ENCODE measurements around the gene STK4. TPM values are rescaled to one million over a fixed set of nuclear protein-coding genes. Genes with fewer than 3 reads are reported as not detected.
A peak's percentile ranks its signal among the peaks of the same experiment; 100 is the strongest.

Gene STK4
- polyA plus RNA-seq, 6 donors from 2014 or later = 116 to 199 (median 173) TPM

DNA sequence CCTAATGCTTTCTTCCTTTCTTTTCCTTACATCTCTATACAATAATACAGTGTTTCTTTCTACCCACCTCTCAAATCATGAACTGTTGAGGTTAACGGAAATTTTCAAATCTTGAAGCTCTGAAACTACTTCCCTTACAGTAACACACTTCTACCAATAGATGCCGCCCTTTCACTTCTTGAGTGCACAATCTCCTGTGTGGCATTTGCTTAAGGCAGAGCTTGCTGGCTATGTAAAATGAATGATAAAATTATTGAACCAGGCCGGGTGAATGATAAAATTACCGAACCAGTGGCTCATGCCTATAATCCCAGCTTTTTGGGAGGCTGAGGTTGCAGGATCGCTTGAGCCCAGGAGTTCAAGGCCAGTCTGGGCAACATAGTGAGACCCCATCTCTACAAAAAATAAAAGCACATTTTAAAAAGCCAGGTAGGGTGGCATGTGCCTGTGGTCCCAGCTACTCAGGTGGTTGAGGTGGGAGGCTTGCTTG is 77.8 kb downstream of the STK4 start:
- H3K27ac Mint-ChIP-seq = peak overlapping the region; percentile 40 to 77 (median 58)
- no peaks in the 10 kb centered on the region for H3K9me3 Mint-ChIP-seq

DNA sequence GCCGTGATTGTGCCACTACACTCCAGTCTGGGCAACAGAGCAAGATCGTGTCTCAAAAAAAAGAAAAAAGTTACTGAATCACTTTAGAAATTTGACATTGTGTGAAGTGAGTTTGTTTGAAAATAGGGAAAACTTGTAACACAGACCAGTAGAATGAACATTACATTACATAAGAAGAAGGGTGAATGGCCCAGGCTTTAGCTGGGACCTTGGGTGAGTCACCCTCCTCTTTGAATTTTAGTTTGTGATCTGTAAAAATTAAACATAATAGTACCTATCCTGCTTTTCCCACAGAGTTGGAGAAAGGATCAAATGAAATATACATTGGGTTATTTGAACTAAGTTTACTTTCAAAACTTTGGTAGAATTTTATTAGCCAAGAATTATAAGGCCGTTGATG is 78.3 kb downstream of the STK4 start:
- Mint-ChIP-seq H3K4me1 (peaks cover 33 to 59% (median 56%) of the 10 kb centered on the region in 3 donors), H3K36me3 (peaks cover 21 to 34% of the 10 kb centered on the region in 2 donors), H3K27ac (peak overlapping the region in 1 of 6 donors; percentile 73), H3K27me3 (no peaks in the 10 kb centered on the region), H3K9me3 (no peaks in the 10 kb centered on the region), H3K4me3 (peak overlapping the region in 2 of 8 donors; percentile 45 to 62)
- no peak for ATAC-seq (ENCODE audit: low read depth in 2 of 2)
- no peak for DNase-seq

More for the DNA sequence above, 77.8 kb downstream of the STK4 start:
- DNase-seq (peak; percentile 56), ATAC-seq (ENCODE audit: low read depth in 2 of 2) (peak; percentile 79 to 89)
- peaks cover 31 to 56% (median 52%) of the 10 kb centered on the region in 3 donors for H3K4me1 Mint-ChIP-seq
- H3K4me3 Mint-ChIP-seq = peak overlapping the region in 3 of 8 donors; percentile 20 to 62 (median 45)
- no peaks in the 10 kb centered on the region for H3K27me3 Mint-ChIP-seq
- peaks cover 21 to 34% of the 10 kb centered on the region in 2 donors for H3K36me3 Mint-ChIP-seq

DNA sequence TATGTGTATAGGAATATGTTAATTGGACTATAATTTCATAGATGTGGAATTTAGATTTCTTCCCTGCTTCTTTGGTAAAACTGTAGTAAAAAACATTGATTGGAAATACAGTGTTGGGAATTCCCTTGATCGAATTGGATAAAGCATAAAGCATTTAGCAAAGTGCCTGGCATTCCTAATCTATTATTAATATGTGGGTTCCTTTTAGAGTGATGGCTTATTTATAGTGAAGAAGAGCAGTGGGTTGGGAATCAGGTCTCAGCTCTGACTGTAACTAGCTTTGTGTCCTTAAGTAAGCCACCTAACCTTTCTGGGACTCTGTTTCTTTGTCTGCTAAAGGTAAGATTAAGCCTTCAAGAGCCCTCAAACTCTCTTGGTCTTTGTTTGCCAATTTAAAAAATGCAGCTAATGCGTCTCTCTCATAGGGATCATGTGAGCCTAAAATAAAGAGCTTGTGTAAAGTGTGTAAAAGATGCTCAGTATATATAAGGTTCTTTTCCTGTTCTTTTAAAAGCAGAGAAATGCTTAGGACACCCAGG is 81.3 kb downstream of the STK4 start:
- H3K4me1 Mint-ChIP-seq = peaks cover 46 to 69% (median 58%) of the 10 kb centered on the region in 3 donors
- ATAC-seq (ENCODE audit: low read depth in 2 of 2) = no peak
- H3K27ac Mint-ChIP-seq = peak overlapping the region in 5 of 6 donors; percentile 49 to 96 (median 66)
- no peaks in the 10 kb centered on the region for H3K9me3 Mint-ChIP-seq
- H3K4me3 Mint-ChIP-seq = peak overlapping the region in 1 of 8 donors; percentile 10
- peaks cover 15 to 18% of the 10 kb centered on the region in 2 donors for H3K36me3 Mint-ChIP-seq
- no peak for DNase-seq
- H3K27me3 Mint-ChIP-seq = no peaks in the 10 kb centered on the region

DNA sequence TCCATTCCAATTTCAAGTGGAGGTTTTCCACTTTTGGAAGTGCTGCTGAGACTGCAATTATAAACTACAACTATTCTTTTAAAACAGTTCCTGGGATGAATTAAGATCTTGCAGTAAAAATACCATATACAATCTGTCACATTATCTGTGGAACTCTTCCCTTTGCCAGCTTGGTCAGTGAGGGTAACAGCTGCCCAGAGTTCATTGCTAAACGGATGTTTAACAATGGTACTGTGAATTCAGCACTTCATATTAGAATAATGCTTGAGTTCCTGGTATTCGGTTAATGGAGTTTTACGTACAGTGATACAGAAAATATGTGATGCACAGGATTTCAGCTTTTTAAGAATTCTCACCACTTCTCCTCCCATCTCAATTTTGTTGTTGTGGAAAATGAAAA is 83.1 kb downstream of the STK4 start:
- DNase-seq (no peak), ATAC-seq (ENCODE audit: low read depth in 2 of 2) (no peak)
- peaks cover 51 to 73% (median 64%) of the 10 kb centered on the region in 3 donors for H3K4me1 Mint-ChIP-seq
- H3K27ac Mint-ChIP-seq = peak overlapping the region; percentile 88 to 98 (median 96)
- peak overlapping the region in 7 of 8 donors; percentile 62 to 88 (median 71) for H3K4me3 Mint-ChIP-seq
- no peaks in the 10 kb centered on the region for H3K9me3 Mint-ChIP-seq
- peaks cover 0 to 12% of the 10 kb centered on the region in 2 donors for H3K36me3 Mint-ChIP-seq
- no peaks in the 10 kb centered on the region for H3K27me3 Mint-ChIP-seq

DNA sequence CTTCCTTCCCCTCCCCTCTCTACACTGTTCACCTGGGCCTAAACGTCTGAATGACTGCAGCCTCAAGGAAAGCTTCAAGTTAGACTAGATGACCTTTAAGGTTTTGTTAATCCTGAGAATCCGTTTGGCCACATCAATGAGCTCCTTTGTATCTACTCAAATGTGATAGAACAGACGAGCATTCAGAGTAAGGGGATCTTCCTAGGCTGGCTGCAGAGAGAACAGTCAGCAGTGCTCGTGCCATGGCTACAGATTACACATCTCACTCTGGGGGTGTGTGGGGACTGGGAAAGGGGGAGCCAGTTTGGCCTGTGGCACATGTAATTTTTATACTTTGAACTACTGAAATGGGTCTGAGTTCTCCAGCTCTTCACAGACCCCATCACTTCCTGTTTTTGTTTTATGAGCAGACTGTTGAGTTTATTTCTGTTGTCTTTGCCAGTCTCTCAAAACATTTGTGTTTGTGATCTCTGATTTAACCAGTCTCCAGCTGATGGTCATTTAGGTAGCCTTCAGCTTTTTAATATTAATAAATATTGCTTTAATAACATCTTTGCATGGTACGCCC is 83.7 kb downstream of the STK4 start:
- peaks cover 51 to 74% (median 65%) of the 10 kb centered on the region in 3 donors for H3K4me1 Mint-ChIP-seq
- DNase-seq = peak; percentile 9
- peak overlapping the region; percentile 88 to 98 (median 96) for H3K27ac Mint-ChIP-seq
- H3K4me3 Mint-ChIP-seq = peak overlapping the region in 7 of 8 donors; percentile 62 to 88 (median 71)
- no peaks in the 10 kb centered on the region for H3K27me3 Mint-ChIP-seq
- peak; percentile 20 to 22 for ATAC-seq (ENCODE audit: low read depth in 2 of 2)
- peaks cover 1 to 16% of the 10 kb centered on the region in 2 donors for H3K36me3 Mint-ChIP-seq
- H3K9me3 Mint-ChIP-seq = no peaks in the 10 kb centered on the region

DNA sequence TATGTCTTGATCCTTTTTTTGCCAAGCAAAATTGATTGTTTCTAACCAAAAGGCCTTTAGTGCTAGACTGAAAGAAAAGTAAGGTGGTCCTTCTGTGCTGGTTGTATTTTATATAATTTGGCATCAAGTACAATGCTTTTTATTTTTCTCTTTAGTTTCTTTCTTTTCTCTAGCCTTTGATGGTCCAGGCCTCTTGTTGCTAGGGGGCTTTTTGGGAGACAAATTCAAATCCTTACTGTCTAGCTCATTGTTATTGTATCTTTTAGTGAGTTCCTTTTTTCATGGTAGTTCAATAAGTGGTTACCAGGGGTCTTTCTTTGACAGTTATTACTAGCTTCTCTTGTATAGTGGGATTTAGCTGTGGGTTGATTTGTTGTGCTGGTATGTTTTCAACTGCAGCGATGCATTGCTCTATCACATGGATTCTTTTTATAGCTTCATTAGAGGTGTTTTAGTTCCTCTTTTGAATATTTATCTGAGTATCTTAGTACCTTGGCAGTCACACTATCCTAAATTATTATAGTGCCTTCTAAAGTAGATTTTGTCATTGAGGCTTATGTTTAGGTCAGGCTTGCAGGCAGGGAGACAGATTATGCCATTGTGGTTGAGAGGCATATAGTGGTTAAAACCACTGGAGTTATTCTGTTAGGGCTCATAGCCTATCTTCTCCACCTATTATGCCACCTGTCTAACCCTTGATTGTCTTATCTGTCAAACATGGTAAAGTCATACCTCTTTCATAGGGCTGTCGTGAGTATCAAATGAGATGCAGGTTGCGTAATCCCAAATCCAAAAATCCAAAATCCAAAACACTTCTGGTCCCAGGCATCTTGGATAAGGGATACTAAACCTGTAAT is 85.1 kb downstream of the STK4 start:
- Mint-ChIP-seq H3K4me3 (peak overlapping the region; percentile 62 to 83 (median 74)), H3K4me1 (peaks cover 55 to 75% (median 73%) of the 10 kb centered on the region in 3 donors), H3K9me3 (no peaks in the 10 kb centered on the region), H3K36me3 (peaks cover 8 to 26% of the 10 kb centered on the region in 2 donors), H3K27me3 (no peaks in the 10 kb centered on the region), H3K27ac (peak overlapping the region; percentile 87 to 98 (median 93))
- ATAC-seq (ENCODE audit: low read depth in 2 of 2) (peak; percentile 89 to 90), DNase-seq (peak; percentile 61)

DNA sequence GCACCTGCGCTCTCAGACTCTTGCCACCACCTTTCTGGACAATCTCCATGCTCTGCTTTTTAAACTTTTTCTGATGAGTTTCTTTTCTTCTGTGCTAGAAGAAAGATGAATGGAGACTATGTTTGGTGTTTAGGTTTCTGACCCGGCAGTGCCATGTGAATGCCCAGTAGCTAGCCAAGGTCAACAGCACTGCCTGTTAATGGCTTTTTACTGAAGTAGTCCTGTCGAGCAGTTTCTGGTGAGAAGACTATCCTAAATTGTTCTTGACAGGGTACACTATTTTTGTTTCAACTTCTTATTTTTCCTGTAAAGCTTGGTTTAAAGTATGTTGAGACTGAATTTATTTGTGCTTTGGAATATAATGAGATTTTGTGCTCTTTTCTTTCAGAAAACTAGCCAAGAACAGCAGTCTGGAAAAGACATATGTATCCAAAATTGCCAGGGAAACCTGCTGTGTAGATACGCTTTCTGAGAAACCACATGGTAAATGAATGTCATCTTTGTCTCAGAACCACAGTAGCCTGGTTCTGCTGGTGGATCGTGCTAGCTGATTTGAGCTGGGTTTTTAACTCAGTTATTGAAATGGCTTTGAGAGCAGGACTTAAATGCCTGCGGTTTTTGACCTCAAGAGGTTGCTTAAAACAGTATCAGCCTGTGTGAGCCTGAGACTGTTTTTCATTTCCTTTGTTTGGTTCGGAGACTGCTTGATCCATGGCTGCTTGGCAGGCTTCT is 86.6 kb downstream of the STK4 start:
- Mint-ChIP-seq H3K4me1 (peaks cover 52 to 74% (median 72%) of the 10 kb centered on the region in 3 donors), H3K27me3 (no peaks in the 10 kb centered on the region), H3K4me3 (peak overlapping the region; percentile 2 to 78 (median 70)), H3K27ac (peak overlapping the region; percentile 87 to 98 (median 93)), H3K9me3 (no peaks in the 10 kb centered on the region), H3K36me3 (peaks cover 16 to 31% of the 10 kb centered on the region in 2 donors)
- ATAC-seq (ENCODE audit: low read depth in 2 of 2) (no peak), DNase-seq (no peak)

DNA sequence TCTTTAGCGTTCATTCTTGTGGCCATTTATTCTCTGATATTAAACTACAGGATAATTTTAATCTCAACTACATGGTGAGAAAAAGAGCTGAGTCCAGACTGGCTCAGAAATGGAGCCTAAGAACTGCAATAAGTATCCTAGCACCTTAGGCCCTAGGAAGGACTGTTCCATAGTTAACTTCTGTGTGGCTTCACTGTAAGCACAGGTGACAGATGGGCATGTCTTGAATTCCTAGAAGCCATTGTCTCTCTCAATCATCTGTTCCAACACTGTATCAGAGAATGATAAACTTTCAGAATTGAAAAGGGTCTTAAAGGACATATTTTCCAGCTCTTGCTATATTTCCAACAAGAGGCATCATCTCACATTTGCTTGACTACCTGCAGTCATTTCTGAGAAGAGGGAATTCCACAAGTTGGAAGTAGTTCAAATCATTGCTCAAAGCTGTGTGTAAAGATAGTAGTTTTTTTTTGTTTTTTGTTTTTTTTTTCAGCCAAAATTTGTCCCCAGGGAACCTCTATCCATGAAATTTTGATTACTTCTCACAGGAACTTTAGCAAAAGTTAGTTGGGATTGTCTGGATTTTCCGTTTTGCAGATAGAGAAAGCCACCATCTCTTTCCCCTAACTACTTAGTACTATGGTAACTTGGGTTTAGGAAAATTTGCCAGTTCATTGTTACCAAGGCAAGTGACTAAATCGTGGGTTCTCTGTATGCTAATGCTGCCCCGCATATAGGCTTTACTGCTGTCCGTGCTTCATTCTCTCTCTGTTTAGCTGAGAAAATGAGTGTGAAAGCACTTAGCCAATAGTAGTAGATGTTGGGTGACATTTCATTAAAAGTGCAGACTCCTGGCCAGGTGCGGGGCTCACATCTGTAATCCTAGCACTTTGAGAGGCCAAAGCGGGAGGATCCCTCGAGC is 87.4 kb downstream of the STK4 start:
- Mint-ChIP-seq H3K4me1 (peaks cover 45 to 75% (median 72%) of the 10 kb centered on the region in 3 donors), H3K9me3 (no peaks in the 10 kb centered on the region), H3K27ac (peak overlapping the region; percentile 84 to 98 (median 93)), H3K4me3 (peak overlapping the region in 6 of 8 donors; percentile 2 to 78 (median 64)), H3K27me3 (no peaks in the 10 kb centered on the region), H3K36me3 (peaks cover 16 to 30% of the 10 kb centered on the region in 2 donors)
- DNase-seq (no peak), ATAC-seq (ENCODE audit: low read depth in 2 of 2) (no peak)

DNA sequence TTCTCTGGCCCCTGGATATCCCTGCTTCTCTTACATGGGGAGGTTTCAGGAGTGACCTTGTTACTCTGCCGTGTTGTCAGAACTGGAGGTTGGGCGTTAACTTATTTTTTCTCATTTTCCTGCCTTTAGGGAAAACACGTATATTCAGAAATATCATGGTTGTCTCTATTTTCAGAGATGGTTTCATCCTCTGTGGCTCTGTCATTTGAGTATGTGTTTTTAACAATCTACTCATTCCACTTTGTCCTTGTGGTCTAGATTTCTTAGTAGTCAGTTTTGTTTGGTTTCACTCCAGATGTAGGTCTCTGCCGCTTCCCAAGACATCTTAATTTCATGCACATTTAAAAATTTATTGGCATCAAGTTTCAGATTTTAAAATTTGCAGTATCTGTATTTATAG is 88.7 kb downstream of the STK4 start:
- DNase-seq (no peak), ATAC-seq (ENCODE audit: low read depth in 2 of 2) (no peak)
- Mint-ChIP-seq H3K9me3 (no peaks in the 10 kb centered on the region), H3K4me1 (peaks cover 40 to 72% (median 65%) of the 10 kb centered on the region in 3 donors), H3K4me3 (no peak overlapping the region), H3K27ac (peak overlapping the region; percentile 68 to 94 (median 90)), H3K36me3 (peaks cover 16 to 20% of the 10 kb centered on the region in 2 donors), H3K27me3 (no peaks in the 10 kb centered on the region)

DNA sequence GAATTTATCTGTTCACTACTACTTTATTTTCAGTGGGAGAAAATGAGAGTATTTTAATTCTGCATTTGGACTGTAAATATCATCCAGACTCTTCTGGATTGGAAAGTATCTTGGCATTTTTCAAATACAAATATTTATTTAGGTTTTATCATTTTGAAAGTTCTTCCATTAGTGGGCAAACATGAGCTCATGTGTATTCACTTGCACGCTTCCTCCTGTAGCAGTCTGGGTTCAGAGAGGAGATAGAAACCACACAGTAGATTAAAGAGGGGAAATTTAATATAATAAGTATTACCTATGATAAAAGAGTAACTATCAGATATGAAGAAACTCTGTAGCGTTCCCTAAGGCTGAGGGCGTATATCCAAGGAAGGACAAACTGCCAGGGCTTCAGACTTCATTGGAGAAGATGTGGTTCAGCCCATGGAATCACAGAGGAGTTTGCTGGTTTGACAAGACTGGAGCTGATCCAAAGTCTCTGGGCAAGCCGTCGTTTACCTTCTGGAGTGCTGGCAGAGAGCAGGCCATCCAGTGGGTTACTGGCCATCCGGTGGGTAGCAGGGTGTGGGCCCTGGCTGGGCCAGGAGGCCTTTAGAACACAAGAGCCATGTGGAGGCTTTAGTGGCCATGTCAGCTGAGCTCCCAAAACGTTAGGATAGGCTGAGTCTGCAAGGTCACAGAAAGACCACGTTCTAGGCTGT is 90.3 kb downstream of the STK4 start:
- no peak overlapping the region for H3K4me3 Mint-ChIP-seq
- ATAC-seq (ENCODE audit: low read depth in 2 of 2) = no peak
- H3K36me3 Mint-ChIP-seq = peaks cover 16 to 20% of the 10 kb centered on the region in 2 donors
- H3K27ac Mint-ChIP-seq = peak overlapping the region; percentile 30 to 94 (median 72)
- no peaks in the 10 kb centered on the region for H3K9me3 Mint-ChIP-seq
- peaks cover 43 to 74% (median 60%) of the 10 kb centered on the region in 3 donors for H3K4me1 Mint-ChIP-seq
- H3K27me3 Mint-ChIP-seq = no peaks in the 10 kb centered on the region
- DNase-seq = no peak

DNA sequence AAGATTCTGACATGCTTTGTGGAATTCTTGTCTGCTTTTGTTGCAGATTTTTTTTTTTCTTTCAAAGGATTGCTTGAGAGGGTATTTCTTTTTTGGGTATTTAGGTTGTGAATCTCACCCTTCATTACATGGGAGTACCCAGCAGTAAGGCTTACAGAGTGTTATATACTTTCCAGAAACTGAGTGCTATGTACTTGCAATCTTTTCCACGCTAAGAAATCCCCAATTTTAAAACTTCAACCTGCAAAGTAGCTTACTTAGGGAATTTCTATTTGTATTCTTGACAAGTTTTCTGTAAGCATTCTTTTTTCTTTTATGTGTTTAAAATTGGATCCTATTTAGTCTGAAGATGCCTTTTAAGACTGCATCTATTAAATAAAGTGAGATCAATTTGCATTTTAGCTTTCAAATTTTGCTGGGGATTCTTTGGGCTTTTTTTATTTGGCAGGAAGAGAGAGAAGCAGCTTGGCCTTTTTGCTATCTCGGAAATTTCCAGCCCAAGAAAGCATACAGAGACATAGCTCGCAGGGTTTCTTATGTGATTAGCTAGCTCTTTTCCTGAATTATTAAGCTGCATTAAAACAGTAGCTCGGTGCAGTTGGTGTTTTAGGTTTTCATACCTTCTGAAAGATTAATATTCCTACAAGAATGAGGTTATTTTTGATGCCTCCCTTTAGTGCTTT is 92.0 kb downstream of the STK4 start:
- peaks cover 31 to 60% (median 55%) of the 10 kb centered on the region in 3 donors for H3K4me1 Mint-ChIP-seq
- DNase-seq = no peak
- no peaks in the 10 kb centered on the region for H3K27me3 Mint-ChIP-seq
- H3K36me3 Mint-ChIP-seq = peaks cover 16 to 21% of the 10 kb centered on the region in 2 donors
- no peak overlapping the region for H3K4me3 Mint-ChIP-seq
- peak overlapping the region in 5 of 6 donors; percentile 36 to 82 (median 71) for H3K27ac Mint-ChIP-seq
- ATAC-seq (ENCODE audit: low read depth in 2 of 2) = no peak
- no peaks in the 10 kb centered on the region for H3K9me3 Mint-ChIP-seq

Data from naive B cell (primary cell).